ENCODE results near the gene GMPS.
"Not testable (repeated sequence)": the region's sequence is repeated elsewhere in the genome, so short reads cannot be mapped to it uniquely, and the experiment has no call there.

Gene GMPS

DNA sequence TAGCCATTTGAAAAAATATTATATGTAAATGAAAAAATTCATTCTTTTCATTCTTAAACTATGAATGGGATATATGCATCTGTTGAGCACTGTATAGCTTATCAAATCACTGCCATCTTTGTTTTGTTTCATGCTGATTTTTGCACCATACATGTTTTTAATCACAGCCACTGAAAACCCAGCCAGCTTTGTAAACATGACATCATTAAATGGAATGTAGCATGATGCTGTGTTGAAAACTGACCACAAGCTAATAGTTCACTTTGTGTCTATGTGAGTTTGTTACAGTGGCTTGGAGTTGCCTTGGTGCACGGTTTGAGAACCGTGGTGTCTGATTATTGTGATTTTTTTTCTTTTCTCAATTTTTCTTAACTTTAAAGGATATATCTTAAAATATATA, 75.7 kb downstream of the GMPS start:
- DNase-seq, result no peak

DNA sequence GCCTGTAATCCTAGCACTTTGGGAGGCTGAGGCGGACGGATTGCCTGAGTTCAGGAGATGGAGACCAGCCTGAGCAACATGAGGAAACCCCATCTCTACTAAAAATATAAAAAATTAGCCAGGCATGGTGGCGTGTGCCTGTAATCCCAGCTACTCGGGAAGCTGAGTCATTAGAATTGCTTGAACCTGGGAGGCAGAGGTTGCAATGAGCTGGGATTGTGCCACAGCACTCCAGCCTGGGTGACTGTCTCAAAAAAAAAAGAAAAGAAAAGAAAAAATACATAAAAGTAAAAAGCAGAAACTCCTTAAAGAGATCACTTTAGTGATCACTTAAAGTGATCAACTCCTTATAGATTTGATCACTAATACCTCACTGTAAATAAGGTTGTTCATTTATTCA, 78.0 kb downstream of the GMPS start:
- DNase-seq, result no peak

DNA sequence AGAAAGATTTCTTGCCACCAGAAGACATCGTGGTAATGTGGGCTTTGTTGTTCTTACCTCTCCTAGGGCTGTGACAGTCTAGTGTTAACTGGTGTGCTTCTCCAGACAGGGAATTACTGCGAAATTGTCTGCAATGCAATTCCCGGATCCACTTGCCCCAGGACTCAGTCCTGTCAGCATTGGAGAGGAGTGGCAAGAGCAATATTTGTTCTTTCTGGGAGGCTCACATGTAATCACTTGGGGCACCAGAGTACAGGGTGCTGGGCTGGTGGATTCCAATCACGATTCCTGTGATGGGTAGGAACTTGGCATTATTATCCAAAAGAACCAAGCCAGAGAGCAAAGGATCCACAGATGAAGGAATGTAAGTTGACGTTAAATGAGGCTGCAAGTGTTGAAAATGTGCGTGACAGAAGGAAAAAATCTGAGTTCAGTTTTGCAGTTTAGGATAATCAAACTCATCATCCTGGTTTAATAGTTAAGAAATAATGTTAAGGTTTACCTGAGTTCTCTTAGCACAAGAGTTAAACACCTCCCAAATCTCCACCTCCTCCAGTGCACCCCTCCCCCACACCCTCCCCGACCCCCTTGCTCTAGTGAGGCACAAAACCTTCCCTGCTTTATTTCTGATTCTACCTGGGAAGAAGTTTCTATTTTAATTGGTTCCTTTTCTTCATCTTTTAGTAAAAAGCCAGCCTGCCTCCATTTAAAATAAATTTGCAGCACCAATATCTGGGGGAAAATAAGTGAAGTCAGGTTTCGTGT, 79.2 kb downstream of the GMPS start:
- no peak for DNase-seq

DNA sequence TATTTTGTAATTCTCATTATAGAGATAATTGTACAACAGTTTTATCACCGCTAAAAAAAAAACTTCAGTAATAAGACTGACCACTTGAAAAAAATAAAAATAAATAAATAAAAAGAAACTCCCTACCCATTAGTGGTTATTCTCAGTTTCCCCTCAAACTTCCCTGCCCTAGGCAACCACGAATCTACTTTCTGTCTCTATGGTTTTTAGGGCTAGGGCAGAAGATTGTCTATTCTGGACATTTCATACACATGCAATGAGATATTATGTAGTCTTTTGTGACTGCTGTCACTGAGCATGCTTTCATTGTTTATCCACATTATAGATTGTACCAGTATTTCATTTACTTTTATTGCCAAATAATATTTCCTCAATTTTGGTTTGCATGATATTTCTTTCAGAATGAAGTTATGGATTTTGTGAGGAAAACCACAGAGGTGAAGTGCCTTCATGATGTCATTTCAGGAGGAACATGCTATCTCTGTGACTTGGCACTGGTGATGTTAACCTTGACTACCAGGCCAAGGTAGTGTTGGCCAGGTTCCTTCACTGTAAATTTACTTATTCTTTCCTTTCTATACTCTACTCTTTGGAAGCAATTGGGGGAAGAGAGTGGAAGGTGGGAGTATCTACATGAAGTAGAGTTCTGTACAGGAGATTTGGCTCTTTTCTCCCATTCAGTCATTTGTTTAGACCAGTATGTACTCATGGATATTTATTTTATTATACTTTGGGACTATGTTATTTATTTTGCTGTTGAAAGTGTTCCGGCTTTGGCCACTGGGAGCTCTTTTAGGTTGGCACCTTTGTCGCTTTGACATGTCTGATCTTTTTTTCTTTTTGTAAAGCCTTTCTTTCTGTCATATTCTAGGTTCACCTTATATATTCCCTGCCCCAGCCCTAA, 86.3 kb downstream of the GMPS start:
- no peak for DNase-seq

DNA sequence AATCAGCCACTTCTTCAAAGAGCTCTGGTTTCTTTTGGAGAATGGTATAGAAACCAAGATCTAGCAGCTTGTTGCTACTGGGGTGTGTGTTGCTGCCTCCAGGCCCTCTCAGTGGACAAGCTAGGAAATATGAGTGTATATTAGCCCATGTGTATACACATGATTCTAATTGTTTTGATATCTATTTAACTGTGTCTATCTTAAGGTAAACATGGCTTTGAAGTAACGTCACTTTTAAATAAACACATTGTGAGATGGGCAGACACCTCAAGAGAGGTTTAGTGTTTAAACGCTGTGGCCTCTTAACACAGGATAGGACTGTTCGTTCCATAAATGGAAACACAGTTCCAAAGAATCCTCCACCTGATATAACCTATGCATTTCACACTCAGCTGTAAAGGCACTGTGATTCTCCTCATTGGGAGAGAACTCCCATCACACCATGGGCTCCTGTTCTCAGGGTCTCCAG, 87.0 kb downstream of the GMPS start:
- DNase-seq, result no peak

DNA sequence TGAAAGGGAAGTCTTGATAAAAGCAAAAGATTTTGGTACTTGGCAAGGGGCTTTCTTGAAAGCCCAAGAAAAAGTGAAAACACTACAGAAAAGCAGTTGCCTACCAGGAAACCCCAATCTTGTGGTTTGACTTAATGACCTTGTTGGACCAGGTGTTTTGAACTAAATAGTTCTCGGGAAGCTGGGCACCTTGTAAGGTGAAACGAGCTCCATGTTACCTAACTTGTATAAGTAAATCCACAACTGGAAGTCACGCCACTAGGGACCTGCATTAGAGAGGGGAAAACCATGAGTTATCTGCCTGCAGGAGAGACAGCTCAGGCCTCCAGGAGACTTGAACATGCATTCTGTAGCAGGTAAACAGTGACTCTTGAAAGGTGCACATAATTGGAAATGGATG, 88.2 kb downstream of the GMPS start:
- DNase-seq, result no peak

DNA sequence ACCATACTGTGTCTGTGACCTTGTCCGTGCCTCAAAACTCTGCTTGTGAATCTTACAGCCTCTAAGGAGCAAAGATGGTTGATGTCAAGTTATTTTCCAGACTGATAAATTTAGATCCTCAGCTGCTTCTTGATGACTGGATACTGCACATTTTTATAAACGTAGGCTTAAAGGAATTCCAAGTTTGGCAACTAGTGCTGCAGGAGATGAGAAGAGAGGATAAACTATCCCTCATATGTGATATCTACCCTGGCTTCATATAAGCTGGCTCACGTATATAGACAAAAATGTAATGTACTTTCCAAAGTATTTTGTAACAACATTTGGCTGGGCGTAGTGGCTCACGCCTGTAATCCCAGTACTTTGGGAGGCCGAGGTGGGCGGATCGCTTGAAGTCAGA, 89.6 kb downstream of the GMPS start:
- no peak for DNase-seq

DNA sequence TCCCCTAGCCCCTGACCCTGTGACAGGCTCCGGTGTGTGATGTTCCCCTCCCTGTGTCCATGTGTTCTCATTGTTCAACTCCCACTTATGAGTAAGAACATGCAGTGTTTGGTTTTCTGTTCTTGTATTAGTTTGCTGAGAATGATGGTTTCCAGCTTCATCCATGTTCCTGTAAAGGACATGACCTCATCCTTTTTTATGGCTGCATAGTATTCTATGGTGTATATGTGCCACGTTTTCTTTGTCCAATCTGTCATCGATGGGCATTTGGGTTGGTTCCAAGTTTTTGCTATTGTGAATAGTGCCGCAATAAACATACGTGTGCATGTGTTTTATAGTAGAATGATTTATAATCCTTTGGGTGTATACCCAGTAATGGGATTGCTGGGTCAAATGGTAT, 90.6 kb downstream of the GMPS start:
- DNase-seq, result not testable (repeated sequence)

DNA sequence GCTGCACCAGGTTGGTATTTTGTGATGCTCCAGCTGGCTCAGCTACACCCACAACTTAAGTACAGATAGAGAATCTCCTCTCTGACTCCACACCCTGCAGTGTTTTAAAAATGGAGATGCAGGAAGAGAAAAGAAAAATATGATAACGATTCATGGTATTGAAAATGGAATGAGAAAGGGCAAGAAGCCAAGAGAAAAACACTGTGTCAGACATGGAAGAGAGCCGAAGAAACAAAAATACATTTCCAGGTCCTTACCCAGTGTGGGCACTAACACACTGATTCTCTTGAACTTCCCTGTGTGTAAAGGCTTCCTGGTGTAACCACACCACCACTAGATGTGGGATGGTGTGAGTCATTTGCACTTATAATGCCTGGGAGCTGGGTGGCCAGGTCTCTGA, 93.1 kb downstream of the GMPS start:
- no peak for DNase-seq

DNA sequence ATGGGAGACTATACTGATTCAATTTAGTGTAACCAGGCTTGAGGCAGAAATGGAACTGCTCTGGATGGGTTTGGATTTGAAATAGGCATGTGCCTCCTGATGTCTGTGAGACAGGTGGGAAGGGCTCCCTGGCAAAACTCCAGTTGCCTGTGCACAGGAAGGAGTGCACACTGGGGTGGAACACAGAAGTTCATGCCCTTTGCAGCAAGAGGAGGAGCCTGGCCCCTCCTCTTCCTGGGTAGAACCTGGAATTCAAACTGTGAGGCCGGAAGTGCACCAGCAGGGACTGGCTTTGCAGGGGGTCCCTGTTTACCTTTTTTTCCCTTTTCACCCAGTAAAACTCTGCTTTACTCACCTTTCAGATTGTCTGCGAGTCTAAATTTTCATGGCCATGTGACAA, 99.9 kb downstream of the GMPS start:
- no peak for DNase-seq

DNA sequence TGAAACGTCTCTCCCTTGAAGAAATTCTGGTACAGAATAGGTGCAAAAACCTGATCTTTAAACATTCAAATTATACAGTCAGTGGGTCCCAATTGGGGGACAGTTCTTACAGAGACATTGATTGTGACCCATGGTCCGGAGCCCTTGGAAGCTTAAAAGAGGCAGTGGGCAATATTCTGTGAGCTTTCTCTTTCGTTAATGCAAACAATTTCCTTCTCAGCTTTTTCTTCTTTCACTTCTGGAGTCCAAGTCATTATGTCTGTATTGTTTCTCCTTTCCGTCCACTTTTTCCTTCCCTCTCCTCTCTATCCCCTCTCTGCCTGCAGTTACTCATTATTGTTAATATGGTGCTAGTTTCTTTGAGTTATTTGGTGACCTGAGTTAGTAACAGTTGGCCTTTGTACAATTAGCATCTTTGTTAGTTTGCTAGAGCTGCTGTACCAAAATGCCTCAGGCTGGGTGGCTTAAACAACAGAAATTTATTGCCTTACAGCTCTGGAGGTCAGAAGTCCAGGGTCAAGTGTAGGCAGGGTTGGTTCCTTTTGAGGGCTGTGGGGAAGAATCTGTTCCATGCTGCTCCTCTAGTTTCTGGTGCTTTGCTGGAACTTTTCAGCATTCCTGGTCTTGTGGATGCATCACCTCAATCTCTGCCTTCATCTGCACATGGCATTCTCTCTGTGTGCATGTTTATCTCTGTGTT, 102.6 kb downstream of the GMPS start:
- no peak for DNase-seq

DNA sequence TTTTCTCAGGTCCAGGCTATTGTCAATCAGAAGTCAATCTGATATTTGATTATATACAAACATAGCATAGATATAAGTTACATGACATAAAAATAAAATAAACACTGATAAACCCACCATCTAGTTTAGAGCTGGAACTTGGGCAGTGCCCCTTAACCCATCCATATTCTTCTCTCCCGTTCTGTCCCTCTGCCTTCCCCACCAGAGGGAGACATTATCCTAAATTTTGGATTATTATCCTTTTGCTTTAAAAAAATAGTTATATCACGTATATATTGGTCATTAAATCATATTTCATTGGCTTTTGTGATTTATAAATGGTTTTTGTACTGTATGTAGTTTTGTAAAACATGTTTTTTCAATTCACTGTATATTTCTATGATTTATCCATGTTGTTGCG, 107.9 kb downstream of the GMPS start:
- no peak for DNase-seq

DNA sequence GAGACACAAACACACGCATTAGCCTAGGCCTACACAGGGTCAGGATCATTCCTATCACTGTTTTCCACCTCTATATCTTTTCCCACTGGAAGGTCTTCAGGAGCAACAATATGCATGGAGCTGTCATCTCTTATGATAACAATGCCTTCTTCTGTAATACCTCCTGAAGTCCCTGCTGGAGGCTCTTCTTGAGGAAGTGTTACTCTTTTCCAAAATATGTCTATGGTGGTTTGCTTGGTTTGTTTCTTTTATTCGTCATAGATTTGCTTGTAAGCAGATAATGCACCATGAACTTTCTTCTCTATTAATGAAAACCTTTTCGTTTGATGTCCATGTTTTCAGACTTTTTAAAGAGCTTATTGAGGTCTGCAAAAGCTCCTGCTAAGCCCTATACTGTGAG, 109.3 kb downstream of the GMPS start:
- no peak for DNase-seq

DNA sequence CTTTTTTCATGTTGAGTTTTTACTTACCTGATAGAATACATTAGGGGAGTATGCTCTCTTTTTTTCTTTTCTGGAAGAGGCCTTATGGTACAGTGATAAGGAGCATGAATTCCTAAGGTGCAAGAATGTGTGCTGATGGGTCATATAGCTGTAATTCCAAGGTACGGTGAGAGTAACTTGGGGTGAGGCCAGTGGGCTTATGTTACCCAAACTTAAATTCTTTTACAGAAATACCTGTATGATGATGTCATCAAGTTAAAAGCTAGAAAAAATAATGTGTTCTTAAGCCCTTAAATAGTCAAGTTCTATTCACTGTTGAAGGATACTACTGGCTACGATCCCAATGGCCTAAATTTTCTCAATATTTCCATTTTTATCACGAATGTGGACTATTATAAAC, 111.2 kb downstream of the GMPS start:
- DNase-seq, result no peak

DNA sequence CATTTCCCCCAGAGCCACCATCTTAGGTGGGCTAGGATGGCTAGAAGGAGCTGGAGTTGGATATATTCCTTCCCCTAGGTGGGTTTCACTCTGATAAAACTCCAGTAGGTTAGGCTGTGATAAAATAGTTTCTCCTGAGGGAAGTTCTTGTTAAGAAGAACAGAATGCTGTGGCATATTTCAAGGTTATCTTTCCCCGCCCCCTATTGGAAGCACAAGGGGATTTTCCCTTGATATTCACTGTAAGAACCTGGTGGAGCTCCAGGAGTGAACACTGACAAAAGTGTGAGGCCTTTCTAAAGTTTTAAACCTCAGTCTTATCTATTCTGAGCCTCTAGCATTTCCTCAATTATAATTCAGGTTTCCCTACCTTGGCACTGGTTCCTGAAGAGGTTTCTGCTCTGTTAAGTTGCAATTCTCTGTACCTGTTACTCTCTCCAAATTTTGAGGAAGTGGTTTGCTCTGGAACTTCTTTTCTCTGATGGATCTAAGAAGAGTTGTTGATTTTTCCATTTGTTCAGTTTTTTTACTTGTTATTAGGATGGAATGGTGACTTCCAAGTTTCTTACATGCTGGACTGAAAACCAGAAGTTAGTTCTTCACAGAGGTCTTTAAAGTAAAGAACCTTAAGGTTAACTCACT, 113.5 kb downstream of the GMPS start:
- no peak for DNase-seq

DNA sequence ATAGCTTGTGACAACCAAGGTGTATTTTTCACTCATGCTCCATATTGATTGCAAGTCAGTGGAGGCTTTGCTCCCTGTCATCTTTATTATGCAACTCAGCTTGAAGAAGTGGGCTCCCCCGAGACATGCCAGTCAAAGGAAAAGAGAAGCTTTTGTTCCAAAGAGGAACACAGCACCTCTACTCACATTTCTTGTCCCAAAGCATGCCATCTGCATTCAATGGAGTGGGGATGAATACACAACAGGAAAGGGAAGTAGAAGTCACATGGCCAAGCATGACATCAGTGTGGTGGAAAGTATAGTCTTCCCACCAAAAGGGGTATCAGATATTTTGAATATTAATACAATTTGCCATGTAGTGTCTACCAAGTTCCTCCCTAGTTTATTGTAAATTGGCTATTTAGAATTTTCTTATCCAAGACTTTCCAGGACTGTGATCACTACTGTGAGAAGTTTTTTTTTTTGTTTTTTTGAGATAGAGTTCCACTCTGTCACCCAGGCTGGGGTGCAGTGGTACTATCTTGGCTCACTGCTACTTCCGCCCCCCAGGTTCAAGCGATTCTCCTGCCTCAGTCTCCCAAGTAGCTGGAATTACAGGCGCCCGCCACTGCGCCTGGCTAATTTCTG, 114.5 kb downstream of the GMPS start:
- DNase-seq, result no peak

DNA sequence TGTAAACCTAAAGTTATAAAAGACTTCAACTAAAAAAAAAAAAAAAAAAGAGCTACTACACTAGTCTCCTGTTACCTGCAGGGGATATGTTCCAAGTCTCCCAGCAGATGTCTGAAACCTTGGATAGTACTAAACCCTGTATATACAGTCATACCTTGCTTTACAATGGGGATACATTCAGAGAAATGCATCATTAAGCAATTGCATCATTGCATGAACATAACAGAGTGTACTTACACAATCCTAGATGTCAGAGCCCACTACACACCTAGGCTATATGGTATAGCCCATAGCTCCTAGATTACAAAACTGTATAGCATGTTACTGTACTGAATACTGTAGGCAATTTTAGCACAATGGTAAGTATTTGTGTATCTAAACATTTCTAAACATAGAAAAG, 119.1 kb downstream of the GMPS start:
- no peak for DNase-seq

DNA sequence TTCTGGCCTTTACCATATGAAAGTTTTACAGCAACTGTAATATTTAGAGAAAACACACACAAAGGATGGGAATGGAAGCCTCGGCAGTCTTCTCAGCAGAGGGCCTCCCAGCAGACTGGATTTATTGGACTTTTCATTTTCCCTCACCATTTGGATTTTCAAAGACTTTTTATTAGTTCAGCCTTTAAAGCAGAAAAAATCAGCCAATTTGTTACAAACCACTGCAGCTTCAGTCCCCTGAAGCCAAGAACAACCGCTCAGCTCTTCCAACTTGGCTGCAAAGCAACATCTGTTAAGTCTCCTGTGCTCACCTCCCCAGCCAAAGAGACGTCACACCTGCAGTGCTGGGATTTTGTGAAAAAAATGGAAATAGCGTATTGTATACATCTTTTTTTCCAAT, 120.8 kb downstream of the GMPS start:
- peak; percentile 65 for DNase-seq

DNA sequence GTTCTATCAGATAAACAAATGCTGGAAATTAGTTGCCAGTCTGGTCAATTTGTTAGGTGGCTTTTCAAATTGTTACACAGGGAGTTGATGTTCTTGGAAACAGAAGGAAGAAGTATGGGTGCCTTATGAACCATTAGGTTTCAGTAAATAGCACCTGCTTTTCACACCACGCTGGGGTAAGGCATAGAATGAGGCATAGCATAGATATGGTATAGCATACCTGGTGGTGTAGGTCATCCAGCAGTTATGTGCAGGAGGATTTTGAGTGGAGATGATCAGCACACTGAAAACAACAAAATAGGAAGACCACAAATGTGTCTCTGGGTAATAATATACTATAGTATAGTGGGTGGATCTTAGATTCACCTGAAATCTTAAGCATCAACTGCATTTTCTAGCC, 121.4 kb downstream of the GMPS start:
- no peak for DNase-seq
